Neural progenitor cell (in vitro differentiated cells): ENCODE data around the gene FAM163B.

Source experiments
- CTCF ChIP-seq: fragments of 200-600 bp; sonication (generic); IDR thresholded peaks from 2 replicates; pipeline ENCODE4 v1.5.1; 2017; ENCODE audit warnings: antibody characterized with exemption, mild to moderate bottlenecking
- EZH2 ChIP-seq: fragments of 200-600 bp; sonication (generic); IDR thresholded peaks from 2 replicates; pipeline ENCODE4 v1.6.1; 2017; ENCODE audit warnings: antibody characterized with exemption, mild to moderate bottlenecking, moderate library complexity

DNA sequence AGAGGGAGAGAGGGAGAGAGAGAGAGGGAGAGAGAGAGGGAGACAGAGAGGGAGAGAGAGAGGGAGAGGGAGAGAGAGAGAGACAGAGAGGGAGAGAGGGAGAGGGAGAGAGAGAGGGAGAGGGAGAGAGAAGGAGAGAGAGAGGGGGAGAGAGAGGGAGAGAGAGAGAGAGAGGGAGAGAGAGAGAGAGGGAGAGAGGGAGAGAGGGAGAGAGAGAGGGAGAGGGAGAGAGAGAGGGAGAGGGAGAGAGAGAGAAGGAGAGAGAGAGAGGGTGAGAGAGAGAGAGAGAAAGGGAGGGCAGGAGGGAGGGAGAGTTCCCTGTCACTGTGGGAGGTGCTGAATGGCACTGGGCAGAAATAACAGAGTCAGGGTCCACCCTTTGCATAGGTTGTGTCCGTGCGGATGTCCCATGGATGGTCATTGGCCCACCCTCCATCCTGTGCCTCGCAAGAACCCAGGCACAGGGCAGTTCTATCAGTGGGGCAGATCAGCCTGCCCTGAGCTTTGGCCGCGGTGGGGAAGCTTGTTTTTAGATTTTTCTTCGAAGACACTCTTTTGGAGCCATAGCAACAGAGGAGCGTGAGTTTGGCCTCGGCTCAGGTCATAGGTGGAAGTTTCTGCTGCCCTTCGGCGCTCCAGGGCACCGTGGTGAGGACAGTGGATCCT, 44.6 kb downstream of the FAM163B start:
- TF ChIP-seq EZH2 (no peak), CTCF (no peak)
